ENCODE results near the gene CLDN9.

CLDN9 gene, protein sequence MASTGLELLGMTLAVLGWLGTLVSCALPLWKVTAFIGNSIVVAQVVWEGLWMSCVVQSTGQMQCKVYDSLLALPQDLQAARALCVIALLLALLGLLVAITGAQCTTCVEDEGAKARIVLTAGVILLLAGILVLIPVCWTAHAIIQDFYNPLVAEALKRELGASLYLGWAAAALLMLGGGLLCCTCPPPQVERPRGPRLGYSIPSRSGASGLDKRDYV

DNA sequence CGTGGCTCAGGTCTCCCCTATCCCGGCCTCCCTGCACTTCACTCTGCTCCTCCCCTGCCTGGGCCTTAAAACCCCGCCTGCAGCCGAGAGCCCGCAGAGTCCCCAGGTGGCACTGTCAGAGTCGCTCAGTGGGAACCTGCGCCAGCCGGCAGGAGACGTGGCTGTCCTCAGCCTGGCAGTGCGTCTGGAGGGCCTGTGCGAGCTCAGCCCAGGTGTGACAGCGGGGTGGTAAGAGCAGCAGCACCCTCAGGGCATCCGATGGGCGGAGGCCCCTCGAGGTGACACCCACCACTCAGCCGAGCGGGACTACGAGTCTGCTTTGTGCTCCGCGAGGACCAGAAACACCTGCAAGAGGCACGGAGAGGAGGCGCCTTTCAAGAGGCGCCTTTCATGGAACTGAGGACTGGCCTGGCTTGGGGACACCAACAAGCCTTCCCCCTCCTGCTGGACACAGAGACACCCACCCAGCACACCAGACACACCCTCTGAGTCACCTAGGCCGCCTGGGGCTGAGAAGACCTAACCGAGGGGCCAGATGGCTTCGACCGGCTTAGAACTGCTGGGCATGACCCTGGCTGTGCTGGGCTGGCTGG is at the start of gene CLDN9:
Gene CLDN9 (plus strand): TSS at position 96 of the 593 bp plus-strand sequence. CDS start 440 bp downstream, at position 536.
- peaks cover 63% of the 10 kb centered on the region for H3K27me3 Mint-ChIP-seq
- ATAC-seq: no peak

DNA sequence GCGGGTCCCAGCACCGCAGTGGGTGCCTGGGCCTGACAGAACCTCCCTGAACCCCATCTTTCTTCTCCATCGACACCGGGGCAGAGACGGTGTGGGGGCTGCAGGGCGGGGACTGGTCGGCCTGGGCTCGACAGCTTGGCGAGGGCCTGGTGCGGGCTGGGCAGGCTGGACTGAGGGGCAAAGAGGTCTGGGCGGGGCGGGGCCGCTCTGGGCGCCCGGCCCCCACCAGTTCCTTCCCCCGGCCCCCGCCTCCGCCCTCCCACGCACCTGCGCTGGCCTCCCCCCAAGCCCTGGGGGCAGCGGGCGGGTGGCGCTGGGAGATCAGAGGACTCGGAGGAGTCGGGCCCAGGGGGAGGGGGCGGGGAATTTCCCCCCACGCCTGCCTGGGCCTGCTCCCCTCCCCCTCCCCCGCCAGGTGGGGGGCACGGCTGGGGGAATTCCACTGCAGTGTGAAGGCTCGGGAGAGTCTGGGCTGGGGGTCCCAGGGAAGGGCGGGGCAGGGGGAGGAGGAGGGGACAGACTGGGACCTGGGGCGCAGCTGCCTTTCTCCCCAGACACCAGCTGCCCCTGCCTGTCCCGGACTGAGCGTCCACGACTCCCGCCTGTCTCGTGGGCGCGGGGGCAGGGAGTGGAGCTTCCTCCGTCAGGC is 49.5 kb upstream of the CLDN9 start:
- no peaks in the 10 kb centered on the region for H3K36me3 Mint-ChIP-seq
- no peaks in the 10 kb centered on the region for H3K9me3 Mint-ChIP-seq
- peak overlapping the region; percentile 79 for H3K4me3 Mint-ChIP-seq
- H3K27me3 Mint-ChIP-seq: peaks cover 73% of the 10 kb centered on the region
- H3K4me1 Mint-ChIP-seq: peaks cover 44% of the 10 kb centered on the region
- no peak overlapping the region for H3K27ac Mint-ChIP-seq
- ATAC-seq: no peak

More for the DNA sequence above, at the start of gene CLDN9:
- peaks cover 11% of the 10 kb centered on the region for H3K4me1 Mint-ChIP-seq
- H3K4me3 Mint-ChIP-seq: no peak within 1 kb of the TSS
- H3K9me3 Mint-ChIP-seq: no peaks in the 10 kb centered on the region
- H3K27ac Mint-ChIP-seq: no peak within 1 kb of the TSS
- H3K36me3 Mint-ChIP-seq: no peaks in the 10 kb centered on the region

DNA sequence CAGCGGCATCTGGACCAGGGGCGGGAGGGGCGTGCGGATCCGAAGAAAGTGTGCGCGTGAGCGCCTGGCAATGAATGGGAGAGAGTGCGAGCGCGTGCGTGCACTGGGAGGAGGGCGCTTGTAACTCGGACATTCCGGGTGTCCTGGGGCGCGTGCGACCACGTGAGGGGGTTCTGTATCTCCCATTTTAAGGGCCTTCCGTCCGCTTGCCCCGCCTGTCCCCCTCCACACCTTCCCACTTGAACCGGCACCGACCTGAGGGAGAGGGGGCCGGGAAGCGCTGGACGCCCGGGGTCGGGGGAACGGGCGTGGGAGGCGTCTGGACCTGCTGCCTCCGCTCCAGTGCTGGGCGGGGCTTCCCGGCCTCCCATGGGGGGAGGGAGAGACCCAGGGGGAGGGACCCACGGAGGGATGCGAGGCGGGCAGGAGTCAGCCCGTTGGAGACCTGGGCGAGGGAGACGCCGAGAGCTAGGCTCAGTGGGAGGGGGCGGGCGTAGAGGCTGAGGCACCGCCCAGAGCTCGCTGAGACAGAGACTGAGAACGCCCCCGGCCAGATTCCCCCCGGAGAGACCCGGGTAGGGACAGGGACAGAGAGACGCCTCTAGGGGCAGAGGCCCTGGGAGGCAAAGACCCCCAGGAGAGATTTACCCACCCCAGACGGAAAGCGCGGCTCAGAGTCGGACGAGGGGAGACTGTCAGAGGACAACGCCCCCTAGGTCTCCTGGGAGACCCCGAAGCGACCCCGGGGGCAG is 48.8 kb upstream of the CLDN9 start, which contains the start of gene KREMEN2:
Gene KREMEN2 (plus strand): TSS at position 553 of the 752 bp plus-strand sequence. CDS start 246 bp downstream, outside the sequence.
- H3K4me3 Mint-ChIP-seq: peak within 1 kb of the TSS; percentile 79
- ATAC-seq: no peak
- H3K4me1 Mint-ChIP-seq: peaks cover 51% of the 10 kb centered on the region
- peaks cover 72% of the 10 kb centered on the region for H3K27me3 Mint-ChIP-seq
- no peaks in the 10 kb centered on the region for H3K9me3 Mint-ChIP-seq
- no peaks in the 10 kb centered on the region for H3K36me3 Mint-ChIP-seq
- H3K27ac Mint-ChIP-seq: no peak within 1 kb of the TSS

DNA sequence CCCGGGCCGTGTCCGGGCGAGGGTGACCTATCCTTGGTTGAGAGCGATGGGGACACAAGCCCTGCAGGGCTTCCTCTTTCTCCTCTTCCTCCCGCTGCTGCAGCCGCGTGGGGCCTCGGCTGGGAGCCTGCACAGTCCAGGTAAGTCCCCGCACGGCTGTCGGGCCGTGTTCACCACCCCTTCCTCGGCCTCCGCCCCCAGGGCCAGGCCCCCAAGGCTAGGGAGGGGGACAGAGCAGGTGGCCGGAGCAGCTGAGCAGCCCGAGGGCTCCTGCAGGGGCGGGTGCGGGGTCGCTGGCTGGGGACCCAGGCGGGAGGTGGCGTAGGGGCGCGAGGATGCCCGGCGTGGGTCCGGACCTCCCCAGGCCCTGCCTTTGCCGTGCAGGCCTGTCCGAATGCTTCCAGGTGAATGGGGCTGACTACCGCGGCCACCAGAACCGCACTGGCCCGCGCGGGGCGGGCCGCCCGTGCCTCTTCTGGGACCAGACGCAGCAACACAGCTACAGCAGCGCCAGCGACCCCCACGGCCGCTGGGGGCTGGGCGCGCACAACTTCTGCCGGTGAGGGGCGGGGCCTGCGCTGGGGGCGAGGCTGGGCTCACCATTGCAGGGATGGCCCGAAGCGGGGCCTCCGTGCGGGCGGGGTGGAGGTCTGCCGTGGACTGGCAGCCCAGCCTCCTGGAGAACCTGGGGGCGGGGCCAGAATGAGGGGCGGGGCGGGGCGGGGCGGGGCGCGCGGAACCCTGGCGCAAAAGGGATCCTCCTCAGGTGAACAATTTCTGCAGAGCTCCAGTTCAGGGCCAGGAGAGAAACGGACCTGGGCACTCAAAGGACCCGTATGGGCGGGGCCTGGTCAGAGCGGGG is 48.0 kb upstream of the CLDN9 start:
- Mint-ChIP-seq H3K27ac (no peak overlapping the region), H3K36me3 (no peaks in the 10 kb centered on the region), H3K9me3 (no peaks in the 10 kb centered on the region), H3K4me3 (peak overlapping the region; percentile 79), H3K27me3 (peaks cover 64% of the 10 kb centered on the region), H3K4me1 (peaks cover 51% of the 10 kb centered on the region)
- ATAC-seq: peak; percentile 18

DNA sequence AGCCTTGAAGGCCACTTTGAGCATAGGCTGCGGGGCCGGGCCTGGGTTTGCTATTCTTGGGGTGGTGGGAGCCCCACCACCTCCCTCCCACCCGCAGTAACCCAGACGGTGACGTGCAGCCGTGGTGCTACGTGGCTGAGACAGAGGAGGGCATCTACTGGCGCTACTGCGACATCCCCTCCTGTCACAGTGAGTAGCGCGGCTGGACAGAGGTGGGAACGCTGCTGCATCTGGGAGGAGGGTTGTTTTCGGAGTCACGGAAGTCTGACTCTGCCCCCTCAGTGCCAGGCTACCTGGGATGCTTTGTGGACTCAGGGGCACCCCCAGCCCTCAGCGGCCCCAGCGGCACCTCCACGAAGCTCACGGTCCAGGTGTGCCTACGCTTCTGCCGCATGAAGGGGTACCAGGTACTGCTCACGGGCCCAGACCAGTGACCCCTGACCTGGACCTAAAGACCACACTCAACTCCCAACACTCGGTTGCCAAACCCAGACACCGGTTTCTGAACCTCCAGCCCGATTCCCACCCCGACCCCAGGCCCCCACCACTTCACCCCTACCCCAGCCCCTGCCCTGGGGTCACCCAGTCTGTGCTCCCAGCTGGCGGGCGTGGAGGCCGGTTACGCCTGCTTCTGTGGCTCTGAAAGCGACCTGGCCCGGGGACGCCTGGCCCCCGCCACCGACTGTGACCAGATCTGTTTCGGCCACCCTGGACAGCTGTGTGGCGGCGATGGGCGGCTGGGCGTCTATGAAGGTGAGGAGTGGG is 46.5 kb upstream of the CLDN9 start:
- Mint-ChIP-seq H3K9me3 (no peaks in the 10 kb centered on the region), H3K4me1 (peaks cover 62% of the 10 kb centered on the region), H3K36me3 (no peaks in the 10 kb centered on the region), H3K4me3 (no peak overlapping the region), H3K27me3 (peaks cover 57% of the 10 kb centered on the region), H3K27ac (no peak overlapping the region)
- no peak for ATAC-seq

DNA sequence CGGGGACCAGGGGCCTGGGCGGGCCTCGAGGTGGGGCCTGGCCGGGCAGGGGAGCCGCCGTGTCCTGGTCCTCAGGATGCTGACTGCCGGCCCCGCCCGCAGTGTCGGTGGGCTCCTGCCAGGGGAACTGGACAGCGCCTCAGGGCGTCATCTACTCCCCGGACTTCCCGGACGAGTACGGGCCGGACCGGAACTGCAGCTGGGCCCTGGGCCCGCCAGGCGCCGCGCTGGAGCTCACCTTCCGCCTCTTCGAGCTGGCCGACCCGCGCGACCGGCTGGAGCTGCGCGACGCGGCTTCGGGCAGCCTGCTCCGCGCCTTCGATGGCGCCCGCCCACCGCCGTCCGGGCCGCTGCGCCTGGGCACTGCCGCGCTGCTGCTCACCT is 45.9 kb upstream of the CLDN9 start:
- Mint-ChIP-seq H3K27me3 (peaks cover 57% of the 10 kb centered on the region), H3K4me3 (no peak overlapping the region), H3K27ac (no peak overlapping the region), H3K9me3 (no peaks in the 10 kb centered on the region), H3K36me3 (peaks cover under 1% of the 10 kb centered on the region), H3K4me1 (peaks cover 59% of the 10 kb centered on the region)
- ATAC-seq: no peak

DNA sequence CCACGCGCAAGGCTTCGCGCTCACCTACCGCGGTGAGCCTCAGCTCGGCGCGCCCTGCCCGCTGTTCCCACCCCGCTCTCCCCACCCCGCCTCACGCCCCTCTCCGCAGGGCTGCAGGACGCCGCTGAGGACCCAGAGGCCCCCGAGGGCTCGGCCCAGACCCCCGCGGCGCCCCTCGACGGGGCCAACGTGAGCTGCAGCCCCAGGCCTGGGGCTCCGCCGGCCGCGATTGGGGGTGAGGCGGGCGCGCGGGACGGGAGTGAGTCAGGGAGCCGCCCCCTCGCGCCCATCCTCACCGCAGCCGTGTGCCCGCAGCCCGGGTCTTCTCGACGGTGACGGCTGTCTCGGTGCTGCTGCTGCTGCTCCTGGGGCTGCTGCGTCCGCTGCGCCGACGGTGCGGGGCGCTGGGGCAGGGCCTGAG is 45.5 kb upstream of the CLDN9 start:
- Mint-ChIP-seq H3K27me3 (peaks cover 57% of the 10 kb centered on the region), H3K27ac (no peak overlapping the region), H3K9me3 (no peaks in the 10 kb centered on the region), H3K4me1 (peaks cover 59% of the 10 kb centered on the region), H3K36me3 (peaks cover 5% of the 10 kb centered on the region), H3K4me3 (no peak overlapping the region)
- no peak for ATAC-seq

DNA sequence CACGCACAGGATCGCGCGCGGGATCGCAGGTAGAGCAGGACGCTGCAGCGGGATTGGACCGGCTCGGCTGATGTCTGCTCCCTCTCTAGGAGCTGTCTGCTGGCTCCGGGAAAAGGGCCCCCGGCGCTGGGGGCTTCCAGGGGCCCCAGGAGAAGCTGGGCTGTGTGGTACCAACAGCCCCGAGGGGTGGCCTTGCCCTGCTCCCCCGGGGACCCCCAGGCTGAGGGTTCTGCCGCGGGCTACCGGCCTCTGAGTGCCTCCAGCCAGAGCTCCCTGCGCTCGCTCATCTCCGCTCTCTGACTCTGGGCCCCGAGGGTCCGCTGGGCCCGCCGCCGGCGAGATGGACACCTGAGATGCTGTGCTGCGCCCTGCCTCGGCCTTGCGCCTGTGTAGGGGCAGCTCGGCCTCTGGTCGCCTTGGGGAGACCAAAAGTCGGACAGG is 45.0 kb upstream of the CLDN9 start:
- Mint-ChIP-seq H3K36me3 (peaks cover 10% of the 10 kb centered on the region), H3K4me3 (peak overlapping the region; percentile 72), H3K27ac (no peak overlapping the region), H3K9me3 (no peaks in the 10 kb centered on the region), H3K4me1 (peaks cover 56% of the 10 kb centered on the region), H3K27me3 (peaks cover 57% of the 10 kb centered on the region)
- ATAC-seq: no peak

DNA sequence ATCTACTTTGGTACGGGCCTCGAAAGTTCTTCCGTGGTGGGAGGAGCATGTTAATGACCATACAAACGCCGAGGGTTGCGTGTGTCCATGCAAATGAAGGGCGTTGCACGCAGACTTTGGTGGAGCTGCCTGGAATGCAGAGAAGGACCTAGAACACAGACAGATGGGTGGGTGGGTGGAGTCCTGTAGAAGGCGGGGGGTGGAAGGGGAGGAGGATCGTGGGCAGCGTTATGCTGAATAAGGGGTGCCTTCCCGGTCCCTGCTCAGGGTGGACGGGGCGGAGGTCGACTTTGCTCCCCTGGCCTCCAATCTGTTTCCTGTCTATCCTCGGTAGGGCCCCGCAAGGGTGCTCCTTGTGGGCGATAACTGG is 44.4 kb upstream of the CLDN9 start:
- H3K27me3 Mint-ChIP-seq: peaks cover 55% of the 10 kb centered on the region
- no peak for ATAC-seq
- no peaks in the 10 kb centered on the region for H3K9me3 Mint-ChIP-seq
- no peak overlapping the region for H3K27ac Mint-ChIP-seq
- peaks cover 52% of the 10 kb centered on the region for H3K4me1 Mint-ChIP-seq
- peak overlapping the region; percentile 72 for H3K4me3 Mint-ChIP-seq
- H3K36me3 Mint-ChIP-seq: peaks cover 11% of the 10 kb centered on the region

DNA sequence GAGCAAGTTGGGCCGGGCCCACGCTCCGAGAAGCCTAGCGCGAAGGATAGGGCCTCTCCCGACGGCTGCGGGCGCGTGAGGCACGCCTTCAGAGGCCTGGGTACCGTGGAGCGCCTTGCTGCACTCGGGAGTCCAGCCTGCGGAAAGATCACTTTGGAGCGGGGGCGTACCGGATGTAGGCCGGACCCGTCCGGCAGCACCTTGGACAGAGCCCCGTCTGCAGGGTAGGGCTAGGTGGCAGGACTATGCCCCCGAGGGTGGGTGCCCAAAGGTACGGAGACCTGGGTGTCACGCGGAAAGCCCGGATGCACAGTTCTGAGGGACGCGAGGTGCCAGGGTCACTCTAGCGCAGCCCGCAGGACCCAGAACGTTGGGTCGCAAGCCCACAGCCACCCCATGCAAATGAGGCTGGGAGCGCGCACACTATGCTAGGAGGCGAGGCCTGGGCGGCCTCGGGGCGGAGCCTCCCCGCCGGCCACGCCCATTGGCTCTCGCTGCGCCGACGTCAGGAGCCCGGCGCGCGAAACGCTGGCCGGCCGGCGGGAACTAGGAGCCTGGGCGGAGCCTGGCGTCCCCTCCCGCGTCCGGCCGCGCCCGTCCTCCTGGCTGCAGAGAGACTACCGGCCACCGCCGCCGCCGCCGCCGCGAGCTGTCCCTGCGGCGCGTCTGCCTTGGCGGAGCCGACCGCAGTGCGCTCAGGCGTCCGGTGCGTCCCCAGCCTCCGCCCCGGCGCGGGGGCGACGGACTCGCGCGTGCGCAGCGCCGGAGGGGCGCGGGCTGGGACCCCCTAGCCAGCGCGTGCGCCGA is 43.8 kb upstream of the CLDN9 start, which contains the start of gene PAQR4:
Gene PAQR4 (plus strand): TSS at position 611 of the 807 bp plus-strand sequence. CDS start 327 bp downstream, outside the sequence.
- peaks cover 11% of the 10 kb centered on the region for H3K36me3 Mint-ChIP-seq
- peak within 1 kb of the TSS; percentile 72 for H3K4me3 Mint-ChIP-seq
- peaks cover 49% of the 10 kb centered on the region for H3K27me3 Mint-ChIP-seq
- H3K27ac Mint-ChIP-seq: no peak within 1 kb of the TSS
- ATAC-seq: peak; percentile 91
- H3K4me1 Mint-ChIP-seq: peaks cover 46% of the 10 kb centered on the region
- no peaks in the 10 kb centered on the region for H3K9me3 Mint-ChIP-seq

DNA sequence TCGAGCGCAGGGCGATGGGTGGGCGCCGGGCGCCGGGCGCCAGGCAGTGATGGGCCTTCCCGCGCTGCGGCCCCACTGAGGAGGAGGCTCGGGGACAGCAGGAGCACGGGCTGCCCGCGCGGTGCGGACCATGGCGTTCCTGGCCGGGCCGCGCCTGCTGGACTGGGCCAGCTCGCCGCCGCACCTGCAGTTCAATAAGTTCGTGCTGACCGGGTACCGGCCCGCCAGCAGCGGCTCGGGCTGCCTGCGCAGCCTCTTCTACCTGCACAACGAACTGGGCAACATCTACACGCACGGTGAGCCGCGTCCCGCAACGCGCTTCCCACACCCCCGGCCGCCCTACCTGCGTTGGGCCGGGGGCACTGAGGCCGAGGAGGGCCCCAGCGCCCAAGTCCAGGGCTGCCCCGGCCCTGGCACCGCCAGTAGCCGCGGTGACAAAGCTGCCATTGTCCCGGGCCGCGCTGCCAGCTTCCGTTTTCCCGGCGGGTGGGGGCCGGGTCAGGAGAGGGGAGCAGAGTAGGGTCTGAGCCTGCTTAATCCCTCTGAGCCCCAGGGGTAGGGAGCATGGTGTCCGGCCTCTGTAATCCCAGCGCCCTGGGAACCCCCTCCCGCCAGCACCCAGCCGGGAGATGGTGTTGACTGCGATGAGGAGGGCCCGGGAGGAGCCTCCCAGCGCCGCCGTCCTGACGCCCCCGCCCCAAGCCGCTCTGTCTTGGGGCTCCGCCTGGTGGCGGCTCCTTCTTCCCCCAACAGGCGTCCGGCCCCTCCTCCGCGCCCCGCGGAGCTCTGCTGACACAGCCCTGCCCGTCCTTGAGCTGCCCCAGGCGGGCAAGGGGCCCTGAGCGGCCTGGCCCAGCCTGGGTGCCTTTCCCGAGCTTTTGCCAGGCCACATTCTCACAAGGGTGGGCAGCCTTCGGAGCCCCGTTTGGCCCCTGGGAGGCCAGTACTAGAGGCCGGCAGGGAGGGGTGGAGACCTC is 42.9 kb upstream of the CLDN9 start:
- ATAC-seq: peak; percentile 43
- H3K27ac Mint-ChIP-seq: no peak overlapping the region
- no peaks in the 10 kb centered on the region for H3K9me3 Mint-ChIP-seq
- H3K4me3 Mint-ChIP-seq: peak overlapping the region; percentile 68
- peaks cover 11% of the 10 kb centered on the region for H3K36me3 Mint-ChIP-seq
- H3K27me3 Mint-ChIP-seq: peaks cover 40% of the 10 kb centered on the region
- peaks cover 40% of the 10 kb centered on the region for H3K4me1 Mint-ChIP-seq

DNA sequence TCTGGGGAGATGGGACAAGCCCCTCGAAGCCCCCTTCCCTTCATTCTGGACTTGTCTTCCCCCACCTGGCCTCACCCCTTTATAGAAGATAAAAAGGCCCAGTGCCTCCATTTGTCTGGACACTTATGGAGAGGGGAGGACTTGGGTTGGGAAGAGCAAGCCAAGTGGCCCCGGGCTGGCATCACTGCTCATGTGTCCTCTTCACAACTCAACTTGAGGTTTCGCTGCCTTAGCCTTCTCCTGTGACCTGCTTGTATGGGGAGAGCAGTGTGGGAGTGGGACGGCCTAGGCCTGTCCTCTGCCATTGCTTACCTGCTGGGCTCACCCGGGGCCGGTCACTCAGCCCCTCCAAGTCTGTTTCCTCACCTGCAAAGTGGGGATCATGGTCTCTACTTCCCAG is 42.2 kb upstream of the CLDN9 start:
- Mint-ChIP-seq H3K27me3 (peaks cover 40% of the 10 kb centered on the region), H3K4me1 (peaks cover 34% of the 10 kb centered on the region), H3K9me3 (no peaks in the 10 kb centered on the region), H3K4me3 (peak overlapping the region; percentile 68), H3K27ac (no peak overlapping the region), H3K36me3 (peaks cover 11% of the 10 kb centered on the region)
- no peak for ATAC-seq

Data from stimulated activated memory B cell treated with anti-CD40 and anti-IgM and Interleukin-4, amounts not matched to agents 10 μg/mL and 1 μg/mL and 100 μg/mL, for 72 hours (primary cell).